OCI-LY3 (cell line): Measurements from ENCODE around the gene PRRT1.
"Not testable (repeated sequence)": the region's sequence is repeated elsewhere in the genome, so short reads cannot be mapped to it uniquely, and the experiment has no call there.

Experiments used
- H2AFZ ChIP-seq: fragments of 200-600, 300-600 bp; shearing (Covaris generic); 2 replicates; pipeline ENCODE4 v1.6.0; 2014; ENCODE audit warnings: antibody characterized with exemption, low read depth, low read length
- H3K27ac ChIP-seq: fragments of 200-600, 300-600 bp; sonication (generic); 2 replicates; pipeline ENCODE4 v1.5.1; 2014; ENCODE audit warnings: mild to moderate bottlenecking, low read length, moderate library complexity, mixed read lengths
- H3K27me3 ChIP-seq: fragments of 200-600, 300-600 bp; sonication (generic); 2 replicates; pipeline ENCODE4 v1.6.1; 2014; ENCODE audit warnings: low read depth, low read length, mixed read lengths
- H3K36me3 ChIP-seq: fragments of 200-600, 300-600 bp; sonication (generic); replicated peaks from 2 replicates; pipeline ENCODE3; 2014; ENCODE audit warnings: low read depth, low read length, mixed read lengths
- H3K4me1 ChIP-seq: fragments of 300-600, 200-600 bp; sonication (generic); 2 replicates; pipeline ENCODE4 v1.6.1; 2014; ENCODE audit warnings: low read length, mixed read lengths
- H3K4me2 ChIP-seq: fragments of 200-600, 300-600 bp; sonication (generic); 2 replicates; pipeline ENCODE4 v1.6.1; 2014; ENCODE audit warnings: low read length, mixed read lengths
- H3K4me3 ChIP-seq: fragments of 300-600, 200-600 bp; sonication (generic); 2 replicates; pipeline ENCODE4 v1.5.1; 2014; ENCODE audit warnings: antibody characterized with exemption, mild to moderate bottlenecking, low read length, moderate library complexity
- H3K79me2 ChIP-seq: fragments of 300-600, 200-600 bp; shearing (Covaris generic); 2 replicates; pipeline ENCODE4 v1.6.1; 2014; ENCODE audit warnings: mild to moderate bottlenecking, low read length, mixed read lengths
- H3K9ac ChIP-seq: fragments of 300-600, 200-600 bp; shearing (Covaris generic); 2 replicates; pipeline ENCODE4 v1.6.0; 2014; ENCODE audit warnings: mild to moderate bottlenecking, low read length, moderate library complexity
- H3K9me3 ChIP-seq: fragments of 200-600, 300-600 bp; shearing (Covaris generic); 2 replicates; pipeline ENCODE4 v1.6.1; 2014; ENCODE audit warnings: low read length, mixed read lengths; ENCODE audit not compliant: insufficient read depth
- H4K20me1 ChIP-seq: fragments of 200-600, 300-600 bp; sonication (generic); 2 replicates; pipeline ENCODE4 v1.6.1; 2016; ENCODE audit warnings: low read length, mixed read lengths; ENCODE audit not compliant: insufficient read depth
- CTCF ChIP-seq: fragments of 200-600, 300-600 bp; sonication (generic); IDR thresholded peaks from 2 replicates; pipeline ENCODE4 v1.5.1; 2014; ENCODE audit warnings: antibody characterized with exemption, low read length, low read depth
- EZH2phosphoT487 ChIP-seq: fragments of 200-600 bp; shearing (Covaris generic); IDR thresholded peaks from 2 replicates; pipeline ENCODE4 v1.6.1; 2018; ENCODE audit warnings: antibody characterized with exemption, mixed run types, low read depth

The PRRT1 gene

GRCh38 chr6:32102255-32102654 is 49.5 kb downstream of the PRRT1 start:
- H3K27ac ChIP-seq, result no peak overlapping the region
- H3K4me1 ChIP-seq, result no peaks in the 10 kb centered on the region
- H3K27me3 ChIP-seq, result peaks cover 4% of the 10 kb centered on the region; the same call in 1 of the 2 replicates
- H2AFZ ChIP-seq, result no peak overlapping the region
- H3K9ac ChIP-seq, result no peak overlapping the region
- H3K9me3 ChIP-seq, result no peaks in the 10 kb centered on the region
- no peak overlapping the region for H3K4me2 ChIP-seq
- H4K20me1 ChIP-seq, result no peaks in the 10 kb centered on the region
- H3K79me2 ChIP-seq, result no peaks in the 10 kb centered on the region
- no peak overlapping the region for H3K4me3 ChIP-seq
- no peaks in the 10 kb centered on the region for H3K36me3 ChIP-seq
- TF ChIP-seq EZH2phosphoT487 (no peak), CTCF (no peak)

GRCh38 chr6:32100251-32100650 is 51.5 kb downstream of the PRRT1 start:
- not testable (repeated sequence) for H2AFZ ChIP-seq, H3K27ac ChIP-seq, H3K9ac ChIP-seq, H3K4me1 ChIP-seq, H3K9me3 ChIP-seq, H3K36me3 ChIP-seq, H3K4me2 ChIP-seq, H4K20me1 ChIP-seq, H3K79me2 ChIP-seq, H3K27me3 ChIP-seq, H3K4me3 ChIP-seq
